Measurements from ENCODE around the gene TGFB3. TPM values are rescaled to one million over a fixed set of nuclear protein-coding genes. Genes with fewer than 3 reads are reported as not detected.

Gene TGFB3
- total RNA-seq, 1 experiment from 2014 or later = 12.8 TPM

GRCh38 chr14:75979648-75980565 is 1.9 kb downstream of the TGFB3 start:
- Histone ChIP-seq H3K27me3 (replicated peaks; ENCODE audit: insufficient read depth, low read depth, low read length, poor library complexity) (no peaks in the 10 kb centered on the region), H3K36me3 (ENCODE audit: insufficient read depth, low read length, poor library complexity, severe bottlenecking) (no peaks in the 10 kb centered on the region), H3K4me3 (ENCODE audit: low read depth, low read length, poor library complexity, severe bottlenecking) (no peak overlapping the region), H3K9me3 (ENCODE audit: low read depth, low read length, poor library complexity, severe bottlenecking) (no peaks in the 10 kb centered on the region), H3K27ac (ENCODE audit: low read depth, low read length, poor library complexity, severe bottlenecking) (no peak overlapping the region), H3K4me1 (ENCODE audit: insufficient read depth, low read length, poor library complexity, severe bottlenecking) (peaks cover 9% of the 10 kb centered on the region)
- BruUV-seq (replicated peaks) = no TSS peak
- POLR2A ChIA-PET (ENCODE audit: low non-redundant PET) = no interaction called here
- CTCF ChIA-PET = interaction anchor here (1.0 to 1.5 kb wide), 3 partner anchors 73 to 271 kb away, joined by 3 to 12 read pairs (median 8); no protein-coding TSS in a partner anchor
- no peak for DNase-seq (ENCODE audit: low spot score)
- intact Hi-C loops (cut with micrococcal nuclease; ENCODE audit: unreplicated experiment) = loop anchor here (5.0 kb wide), 3 partner anchors 73 to 673 kb away; partner anchors contain the start of gene FLVCR2
- TF ChIP-seq EZH2 (IDR thresholded peaks at IDR 0.05; ENCODE audit: borderline replicate concordance, low read depth, low read length, poor library complexity, severe bottlenecking) = no peak
- no peak for TF ChIP-seq CTCF (conservative IDR thresholded peaks at IDR 0.05; ENCODE audit: low read depth, low read length)

GRCh38 chr14:75979071-75979571 is 2.7 kb downstream of the TGFB3 start:
- no TSS peak for BruUV-seq (replicated peaks)
- intact Hi-C loops (cut with micrococcal nuclease; ENCODE audit: unreplicated experiment) = no loop called here
- H3K4me1 ChIP-seq (ENCODE audit: insufficient read depth, low read length, poor library complexity, severe bottlenecking) = peaks cover 9% of the 10 kb centered on the region
- no peaks in the 10 kb centered on the region for H3K9me3 ChIP-seq (ENCODE audit: low read depth, low read length, poor library complexity, severe bottlenecking)
- no peaks in the 10 kb centered on the region for H3K36me3 ChIP-seq (ENCODE audit: insufficient read depth, low read length, poor library complexity, severe bottlenecking)
- peak; percentile 29 for DNase-seq (ENCODE audit: low spot score)
- no peak overlapping the region for H3K27ac ChIP-seq (ENCODE audit: low read depth, low read length, poor library complexity, severe bottlenecking)
- no peaks in the 10 kb centered on the region for H3K27me3 ChIP-seq (replicated peaks; ENCODE audit: insufficient read depth, low read depth, low read length, poor library complexity)
- no peak overlapping the region for H3K4me3 ChIP-seq (ENCODE audit: low read depth, low read length, poor library complexity, severe bottlenecking)
- ChIA-PET CTCF (interaction anchor here (1.0 to 1.5 kb wide), 3 partner anchors 72 to 270 kb away, joined by 3 to 12 read pairs (median 8); no protein-coding TSS in a partner anchor), POLR2A (ENCODE audit: low non-redundant PET) (no interaction called here)
- peak; percentile 72 for TF ChIP-seq CTCF (conservative IDR thresholded peaks at IDR 0.05; ENCODE audit: low read depth, low read length)
- no peak for TF ChIP-seq EZH2 (IDR thresholded peaks at IDR 0.05; ENCODE audit: borderline replicate concordance, low read depth, low read length, poor library complexity, severe bottlenecking)

- Histone ChIP-seq H3K9me3 (ENCODE audit: low read depth, low read length, poor library complexity, severe bottlenecking) (no peaks in the 10 kb centered on the region), H3K27me3 (replicated peaks; ENCODE audit: insufficient read depth, low read depth, low read length, poor library complexity) (no peaks in the 10 kb centered on the region), H3K4me3 (ENCODE audit: low read depth, low read length, poor library complexity, severe bottlenecking) (no peak overlapping the region), H3K36me3 (ENCODE audit: insufficient read depth, low read length, poor library complexity, severe bottlenecking) (no peaks in the 10 kb centered on the region), H3K4me1 (ENCODE audit: insufficient read depth, low read length, poor library complexity, severe bottlenecking) (peaks cover 9% of the 10 kb centered on the region), H3K27ac (ENCODE audit: low read depth, low read length, poor library complexity, severe bottlenecking) (no peak overlapping the region)
- POLR2A ChIA-PET (ENCODE audit: low non-redundant PET) = no interaction called here
- BruUV-seq (replicated peaks) = no TSS peak
- CTCF ChIA-PET = interaction anchor here (1.5 kb wide), 1 partner anchor 269 kb away, joined by 12 read pairs; no protein-coding TSS in a partner anchor
- no peak for TF ChIP-seq EZH2 (IDR thresholded peaks at IDR 0.05; ENCODE audit: borderline replicate concordance, low read depth, low read length, poor library complexity, severe bottlenecking)
- no peak for TF ChIP-seq CTCF (conservative IDR thresholded peaks at IDR 0.05; ENCODE audit: low read depth, low read length)
- intact Hi-C loops (cut with micrococcal nuclease; ENCODE audit: unreplicated experiment) = no loop called here
- DNase-seq (ENCODE audit: low spot score) = no peak
These were observed 3.5 kb downstream of the TGFB3 start for GRCh38 chr14:75978249-75978731.
